NB4 (cell line): ENCODE measurements around the gene IL21R.

Source experiments
- DNase-seq: peaks from one replicate; pipeline ENCODE4 v3.0.0; 2010; ENCODE audit warnings: low read depth
- H3K4me3 ChIP-seq: one replicate; pipeline ENCODE4 v1.5.1; 2011; ENCODE audit warnings: mild to moderate bottlenecking, low read depth, low read length, moderate library complexity
- CTCF ChIP-seq: IDR thresholded peaks from one replicate; pipeline ENCODE4 v1.5.1; 2012; ENCODE audit warnings: low read depth, low read length
- MAX ChIP-seq: IDR thresholded peaks from 2 replicates; pipeline ENCODE4 v1.6.1; 2011; ENCODE audit warnings: low read depth, low read length
- MYC ChIP-seq: IDR thresholded peaks from 2 replicates; pipeline ENCODE4 v1.6.1; 2011; ENCODE audit warnings: low read depth, low read length
- POLR2A ChIP-seq: IDR thresholded peaks from 2 replicates; pipeline ENCODE4 v1.6.1; 2011; ENCODE audit warnings: mild to moderate bottlenecking; ENCODE audit not compliant: insufficient read length; ENCODE audit errors: extremely low read depth

Gene IL21R

GRCh38 chr16:27474921-27475320 is 72.9 kb downstream of the IL21R start:
- TF ChIP-seq CTCF = no peak
- TF ChIP-seq MYC = no peak
- no peak for TF ChIP-seq MAX
- TF ChIP-seq POLR2A = no peak
- no peak overlapping the region for H3K4me3 ChIP-seq
- no peak for DNase-seq

GRCh38 chr16:27475561-27475960 is 73.6 kb downstream of the IL21R start:
- TF ChIP-seq MAX = no peak
- TF ChIP-seq MYC = no peak
- no peak for TF ChIP-seq CTCF
- no peak for TF ChIP-seq POLR2A
- no peak for DNase-seq
- no peak overlapping the region for H3K4me3 ChIP-seq

GRCh38 chr16:27476240-27476639 is 74.3 kb downstream of the IL21R start:
- DNase-seq = no peak
- H3K4me3 ChIP-seq = no peak overlapping the region
- TF ChIP-seq POLR2A (no peak), CTCF (no peak), MYC (no peak), MAX (no peak)

- H3K4me3 ChIP-seq = no peak overlapping the region
- no peak for DNase-seq
- TF ChIP-seq MAX (no peak), POLR2A (no peak), MYC (no peak), CTCF (no peak)
Observed at GRCh38 chr16:27480761-27481160, 78.8 kb downstream of the IL21R start.

GRCh38 chr16:27481282-27481934 is 79.4 kb downstream of the IL21R start:
- no peak for TF ChIP-seq CTCF
- no peak for TF ChIP-seq POLR2A
- TF ChIP-seq MAX = no peak
- no peak for TF ChIP-seq MYC
- no peak overlapping the region for H3K4me3 ChIP-seq
- DNase-seq = no peak
